Measurements from ENCODE around the gene HRAS. TPM values are rescaled to one million over a fixed set of nuclear protein-coding genes. Genes with fewer than 3 reads are reported as not detected.

HRAS gene
- total and polyA plus RNA-seq, 2 of the 13 experiments (the other 11 are each of a cell fraction or from before 2014, with no cell fraction given): 32.9 to 50.0 TPM

DNA sequence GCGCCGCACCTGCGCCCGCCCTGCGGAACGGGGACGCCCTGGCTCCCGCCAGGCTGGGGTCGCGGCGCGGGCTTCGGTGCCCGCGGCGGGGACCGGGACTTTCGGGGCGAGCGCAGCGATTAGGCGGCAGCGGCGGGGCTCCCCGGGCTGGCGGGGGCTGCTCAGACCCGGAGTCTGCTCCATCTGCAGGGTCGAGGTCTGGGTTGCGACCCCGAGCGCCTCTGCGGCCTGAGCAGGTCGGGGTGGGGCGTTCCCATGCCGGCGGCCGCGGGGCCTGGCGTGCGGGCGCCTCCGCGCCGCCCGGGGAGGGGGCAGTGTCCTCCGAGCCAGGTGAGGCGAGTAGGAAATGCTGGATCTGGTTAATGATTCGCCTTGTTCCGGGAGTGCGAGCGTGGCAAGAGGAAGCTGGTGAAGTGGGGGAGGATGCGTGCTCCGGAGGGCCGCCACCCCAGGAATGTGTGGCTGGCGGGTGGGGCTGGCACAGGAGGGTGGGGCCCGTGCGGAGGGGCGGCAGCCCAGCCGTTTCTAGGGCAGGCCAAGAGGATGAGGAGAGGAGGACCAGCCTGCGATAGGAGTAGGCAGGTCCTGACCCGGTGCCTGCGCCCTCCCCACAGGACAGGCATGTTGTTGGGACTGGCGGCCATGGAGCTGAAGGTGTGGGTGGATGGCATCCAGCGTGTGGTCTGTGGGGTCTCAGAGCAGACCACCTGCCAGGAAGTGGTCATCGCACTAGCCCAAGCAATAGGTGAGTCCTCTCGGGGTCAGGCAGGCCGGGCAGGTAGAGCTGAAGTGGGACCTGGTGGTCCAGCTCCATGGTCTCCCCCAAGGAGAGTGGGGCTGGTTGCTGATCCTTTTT, 26.0 kb upstream of the HRAS start (continued):
- peak; percentile 54; the same call in 1 of the 2 replicates for TF ChIP-seq ZNF574 (CRISPR knock-in tag; IDR thresholded peaks at IDR 0.05)
- TF ChIP-seq DMTF1 (CRISPR knock-in tag; IDR thresholded peaks at IDR 0.05): no peak
- TF ChIP-seq ELF1 (CRISPR knock-in tag; IDR thresholded peaks at IDR 0.05): peak; percentile 75
- no peak for TF ChIP-seq SRSF1 (optimal IDR thresholded peaks at IDR 0.05; ENCODE audit: low read depth, low read length)
- no peak for TF ChIP-seq ZNF503 (CRISPR knock-in tag; IDR thresholded peaks at IDR 0.05)
- no peak for TF ChIP-seq MED13 (CRISPR knock-in tag; IDR thresholded peaks at IDR 0.05)
- TF ChIP-seq SNAPC5 (CRISPR knock-in tag; IDR thresholded peaks at IDR 0.05; ENCODE audit: borderline replicate concordance): no peak
- TF ChIP-seq ZNF780A (CRISPR knock-in tag; IDR thresholded peaks at IDR 0.05): no peak
- TF ChIP-seq TIGD3 (CRISPR knock-in tag; IDR thresholded peaks at IDR 0.05; ENCODE audit: borderline replicate concordance): 0 out of 2 replicates have a peak, but pooled peaks have one; percentile 37
- 0 out of 2 replicates have a peak, but pooled peaks have one; percentile 21 for TF ChIP-seq NCOA2 (CRISPR knock-in tag; IDR thresholded peaks at IDR 0.05)
- TF ChIP-seq ZNF737 (CRISPR knock-in tag; IDR thresholded peaks at IDR 0.05; ENCODE audit: borderline replicate concordance): no peak
- no peak for TF ChIP-seq ZNF614 (CRISPR knock-in tag; IDR thresholded peaks at IDR 0.05; ENCODE audit: borderline replicate concordance)
- TF ChIP-seq ZMAT3 (CRISPR knock-in tag; conservative IDR thresholded peaks at IDR 0.05): no peak
- TF ChIP-seq IRF2 (CRISPR knock-in tag; IDR thresholded peaks at IDR 0.05): 0 out of 2 replicates have a peak, but pooled peaks have one; percentile 35
- TF ChIP-seq, protein P1, sequence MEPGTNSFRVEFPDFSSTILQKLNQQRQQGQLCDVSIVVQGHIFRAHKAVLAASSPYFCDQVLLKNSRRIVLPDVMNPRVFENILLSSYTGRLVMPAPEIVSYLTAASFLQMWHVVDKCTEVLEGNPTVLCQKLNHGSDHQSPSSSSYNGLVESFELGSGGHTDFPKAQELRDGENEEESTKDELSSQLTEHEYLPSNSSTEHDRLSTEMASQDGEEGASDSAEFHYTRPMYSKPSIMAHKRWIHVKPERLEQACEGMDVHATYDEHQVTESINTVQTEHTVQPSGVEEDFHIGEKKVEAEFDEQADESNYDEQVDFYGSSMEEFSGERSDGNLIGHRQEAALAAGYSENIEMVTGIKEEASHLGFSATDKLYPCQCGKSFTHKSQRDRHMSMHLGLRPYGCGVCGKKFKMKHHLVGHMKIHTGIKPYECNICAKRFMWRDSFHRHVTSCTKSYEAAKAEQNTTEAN (CRISPR knock-in tag; conservative IDR thresholded peaks at IDR 0.05): no peak; the same call in 1 of the 2 replicates
- no peak for TF ChIP-seq SP1 (IDR thresholded peaks at IDR 0.05)
- no peak for TF ChIP-seq SP1 (CRISPR knock-in tag; IDR thresholded peaks at IDR 0.05)
